Measurements from ENCODE around the gene ZNF208.

Gene ZNF208

GRCh38 chr19:21922276-21922675 lies 88.5 kb downstream of the ZNF208 start:
- no peak for TF ChIP-seq TAF1 (IDR thresholded peaks at IDR 0.05; ENCODE audit: borderline replicate concordance, insufficient read depth, low read length)
- no peak for TF ChIP-seq POLR2AphosphoS5 (IDR thresholded peaks at IDR 0.05; ENCODE audit: low read depth, low read length)
- TF ChIP-seq SIN3A (IDR thresholded peaks at IDR 0.05; ENCODE audit: borderline replicate concordance, insufficient read depth, low read length): no peak
- no peak for TF ChIP-seq REST (IDR thresholded peaks at IDR 0.05; ENCODE audit: insufficient read depth in 1 of 2, low read depth in 2 of 2, low read length in 2 of 2)
- TF ChIP-seq FOXP2 (optimal IDR thresholded peaks at IDR 0.05; ENCODE audit: borderline replicate concordance, extremely low read depth, extremely low read length, insufficient read depth): no peak

GRCh38 chr19:21921691-21922180 lies 89.0 kb downstream of the ZNF208 start:
- TF ChIP-seq POLR2AphosphoS5 (IDR thresholded peaks at IDR 0.05; ENCODE audit: low read depth, low read length): no peak

- TF ChIP-seq FOXP2 (optimal IDR thresholded peaks at IDR 0.05; ENCODE audit: borderline replicate concordance, extremely low read depth, extremely low read length, insufficient read depth): no peak
- no peak for TF ChIP-seq TAF1 (IDR thresholded peaks at IDR 0.05; ENCODE audit: borderline replicate concordance, insufficient read depth, low read length)
- no peak for TF ChIP-seq POLR2AphosphoS5 (IDR thresholded peaks at IDR 0.05; ENCODE audit: low read depth, low read length)
- no peak for TF ChIP-seq SIN3A (IDR thresholded peaks at IDR 0.05; ENCODE audit: borderline replicate concordance, insufficient read depth, low read length)
- TF ChIP-seq REST (IDR thresholded peaks at IDR 0.05; ENCODE audit: insufficient read depth in 1 of 2, low read depth in 2 of 2, low read length in 2 of 2): no peak
These were observed 95.3 kb downstream of the ZNF208 start for GRCh38 chr19:21915411-21915810.

- no peak for TF ChIP-seq POLR2AphosphoS5 (IDR thresholded peaks at IDR 0.05; ENCODE audit: low read depth, low read length)
- TF ChIP-seq REST (IDR thresholded peaks at IDR 0.05; ENCODE audit: insufficient read depth in 1 of 2, low read depth in 2 of 2, low read length in 2 of 2): no peak
- TF ChIP-seq FOXP2 (optimal IDR thresholded peaks at IDR 0.05; ENCODE audit: borderline replicate concordance, extremely low read depth, extremely low read length, insufficient read depth): no peak
- no peak for TF ChIP-seq SIN3A (IDR thresholded peaks at IDR 0.05; ENCODE audit: borderline replicate concordance, insufficient read depth, low read length)
- TF ChIP-seq TAF1 (IDR thresholded peaks at IDR 0.05; ENCODE audit: borderline replicate concordance, insufficient read depth, low read length): no peak
These were observed 98.1 kb downstream of the ZNF208 start for GRCh38 chr19:21912654-21913053.

- TF ChIP-seq REST (IDR thresholded peaks at IDR 0.05; ENCODE audit: insufficient read depth in 1 of 2, low read depth in 2 of 2, low read length in 2 of 2) (no peak), TAF1 (IDR thresholded peaks at IDR 0.05; ENCODE audit: borderline replicate concordance, insufficient read depth, low read length) (no peak), FOXP2 (optimal IDR thresholded peaks at IDR 0.05; ENCODE audit: borderline replicate concordance, extremely low read depth, extremely low read length, insufficient read depth) (no peak), POLR2AphosphoS5 (IDR thresholded peaks at IDR 0.05; ENCODE audit: low read depth, low read length) (no peak), SIN3A (IDR thresholded peaks at IDR 0.05; ENCODE audit: borderline replicate concordance, insufficient read depth, low read length) (no peak)
These were observed 100.4 kb downstream of the ZNF208 start for GRCh38 chr19:21910318-21910717.
